Mucosa of rectum (tissue), 2 donors: ENCODE results near the gene CNTRL.

Experiments
- H3K27ac ChIP-seq, 2 donors: one replicate each; pipeline ENCODE4 v1.7.0; 2013; ENCODE audit warnings: inconsistent platforms in 2 of 2, low read depth in 2 of 2, low read length in 2 of 2
- H3K27me3 ChIP-seq, 2 donors: one replicate each; pipeline ENCODE4 v1.7.0; 2013; ENCODE audit warnings: low read length in 2 of 2; ENCODE audit not compliant: control insufficient read depth in 2 of 2, insufficient read depth in 2 of 2
- H3K36me3 ChIP-seq, 2 donors: one replicate each; pipeline ENCODE4 v1.7.0; 2013; ENCODE audit warnings: low read length in 2 of 2; ENCODE audit not compliant: control insufficient read depth in 2 of 2, insufficient read depth in 2 of 2
- H3K4me1 ChIP-seq, 2 donors: one replicate each; pipeline ENCODE4 v1.7.0; 2013; ENCODE audit warnings: low read length in 2 of 2, mild to moderate bottlenecking in 1 of 2; ENCODE audit not compliant: control insufficient read depth in 2 of 2, insufficient read depth in 2 of 2
- H3K4me3 ChIP-seq, 2 donors: one replicate each; pipeline ENCODE4 v1.7.0; 2013; ENCODE audit warnings: low read length in 2 of 2
- H3K9ac ChIP-seq, 2 donors: one replicate each; pipeline ENCODE4 v1.7.0; 2013; ENCODE audit warnings: low read length in 2 of 2, low read depth in 1 of 2, mild to moderate bottlenecking in 1 of 2
- H3K9me3 ChIP-seq, 2 donors: one replicate each; pipeline ENCODE4 v1.7.0; 2013; ENCODE audit warnings: low read length in 2 of 2; ENCODE audit not compliant: control insufficient read depth in 2 of 2
- donor health status: healthy.
- donor health status: Normal muscosa, but diverticular disease.

The CNTRL gene

DNA sequence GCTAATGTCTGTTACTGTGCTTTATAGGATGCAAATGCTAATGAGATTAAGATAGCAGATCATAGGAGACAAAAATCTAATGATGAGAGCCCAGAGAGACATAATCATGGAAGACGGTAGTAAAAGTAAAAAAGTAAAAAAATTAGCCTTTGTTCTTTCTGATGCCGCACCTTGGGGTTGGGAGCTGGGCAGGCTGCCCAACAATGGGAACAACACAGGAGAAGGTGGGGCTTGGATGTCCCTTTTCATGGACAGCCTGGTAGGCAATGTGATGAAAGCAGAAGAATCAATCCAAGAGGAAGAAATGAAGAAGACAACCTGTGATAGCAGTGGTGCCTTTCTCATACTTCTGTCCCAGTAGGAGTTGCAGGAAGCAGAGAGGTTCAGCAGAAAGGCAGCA lies 69.7 kb downstream of the CNTRL start:
- no peaks in the 10 kb centered on the region for H3K27me3 ChIP-seq
- no peak overlapping the region for H3K4me3 ChIP-seq
- no peak overlapping the region for H3K9ac ChIP-seq
- H3K4me1 ChIP-seq: no peaks in the 10 kb centered on the region
- peaks cover 43 to 72% of the 10 kb centered on the region in 2 donors for H3K36me3 ChIP-seq
- no peaks in the 10 kb centered on the region for H3K9me3 ChIP-seq
- no peak overlapping the region for H3K27ac ChIP-seq

DNA sequence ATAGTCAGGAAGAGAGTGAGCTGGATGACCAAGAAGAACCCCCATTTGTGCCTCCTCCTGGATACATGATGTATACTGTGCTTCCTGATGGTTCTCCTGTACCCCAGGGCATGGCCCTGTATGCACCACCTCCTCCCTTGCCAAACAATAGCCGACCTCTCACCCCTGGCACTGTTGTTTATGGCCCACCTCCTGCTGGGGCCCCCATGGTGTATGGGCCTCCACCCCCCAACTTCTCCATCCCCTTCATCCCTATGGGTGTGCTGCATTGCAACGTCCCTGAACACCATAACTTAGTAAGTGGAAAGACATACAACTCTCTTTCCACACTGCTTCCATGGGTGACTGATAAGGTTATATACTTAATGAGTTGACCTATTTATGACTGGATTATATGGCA lies 75.4 kb downstream of the CNTRL start:
- no peaks in the 10 kb centered on the region for H3K9me3 ChIP-seq
- no peaks in the 10 kb centered on the region for H3K27me3 ChIP-seq
- H3K36me3 ChIP-seq: peaks cover 31 to 47% of the 10 kb centered on the region in 2 donors
- no peak overlapping the region for H3K9ac ChIP-seq
- H3K27ac ChIP-seq: no peak overlapping the region
- H3K4me3 ChIP-seq: no peak overlapping the region
- no peaks in the 10 kb centered on the region for H3K4me1 ChIP-seq

DNA sequence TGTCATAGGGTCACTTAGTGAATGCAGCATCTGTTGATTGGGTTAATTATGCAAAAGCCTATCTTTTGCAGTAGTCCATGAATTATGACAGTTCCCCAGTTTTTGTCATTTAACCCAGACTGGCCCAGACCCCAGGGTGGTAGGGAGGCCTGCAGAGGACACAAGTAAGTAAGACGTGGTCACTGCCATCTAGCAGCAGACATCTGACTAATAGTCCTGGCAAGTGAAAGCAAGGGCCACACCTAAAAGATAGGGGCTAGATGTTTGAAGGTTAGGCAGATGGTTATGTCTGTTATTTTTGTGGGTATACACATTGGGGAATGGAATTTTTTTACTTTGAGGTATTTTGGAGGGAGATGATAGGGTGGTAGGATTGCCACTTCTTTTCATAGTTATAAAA lies 78.9 kb downstream of the CNTRL start:
- H3K27ac ChIP-seq: no peak overlapping the region
- peaks cover 29 to 39% of the 10 kb centered on the region in 2 donors for H3K36me3 ChIP-seq
- no peaks in the 10 kb centered on the region for H3K27me3 ChIP-seq
- H3K4me3 ChIP-seq: no peak overlapping the region
- no peaks in the 10 kb centered on the region for H3K4me1 ChIP-seq
- no peak overlapping the region for H3K9ac ChIP-seq
- H3K9me3 ChIP-seq: no peaks in the 10 kb centered on the region

DNA sequence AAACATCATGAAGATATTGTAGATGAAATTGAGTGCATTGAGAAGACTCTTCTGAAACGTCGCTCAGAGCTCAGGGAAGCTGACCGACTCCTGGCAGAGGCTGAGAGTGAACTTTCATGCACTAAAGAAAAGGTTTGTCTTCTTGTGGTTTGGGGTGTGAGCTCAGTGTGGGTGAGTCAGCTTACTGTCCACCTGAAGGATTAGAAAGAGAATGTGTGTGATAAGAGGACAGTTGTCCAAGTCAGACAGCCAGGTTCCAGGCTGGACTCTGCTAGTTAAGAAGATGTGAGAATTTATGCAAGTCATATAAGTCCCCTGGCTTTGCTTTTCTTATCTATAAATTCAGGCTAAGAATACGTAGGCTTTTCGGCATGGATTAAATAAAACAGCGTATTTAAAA lies 80.0 kb downstream of the CNTRL start:
- Histone ChIP-seq H3K9me3 (no peaks in the 10 kb centered on the region), H3K27me3 (no peaks in the 10 kb centered on the region), H3K9ac (no peak overlapping the region), H3K4me3 (no peak overlapping the region), H3K4me1 (no peaks in the 10 kb centered on the region), H3K36me3 (peaks cover 30 to 39% of the 10 kb centered on the region in 2 donors), H3K27ac (no peak overlapping the region)

DNA sequence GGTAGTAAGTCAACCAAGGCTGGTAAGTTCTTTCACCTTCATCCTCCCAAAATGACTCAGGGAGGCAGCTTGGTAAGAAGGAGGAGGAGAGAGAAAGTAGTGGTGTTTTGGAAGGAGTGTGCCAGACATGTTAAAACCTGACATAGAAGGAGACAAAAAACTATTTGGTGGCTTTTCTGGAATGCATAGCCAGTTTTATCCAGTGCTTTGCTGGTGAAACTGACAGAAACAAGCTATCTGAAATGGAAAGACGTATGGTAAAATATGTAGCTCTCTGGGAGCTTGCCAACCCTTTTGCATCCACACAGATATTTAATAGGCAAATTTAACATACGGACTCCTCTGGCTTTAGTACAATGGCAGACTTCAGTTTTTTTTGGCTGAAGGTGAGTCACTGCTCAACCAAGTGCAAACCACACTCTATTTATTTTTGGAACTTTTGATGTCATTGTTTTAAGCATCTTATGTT lies 81.5 kb downstream of the CNTRL start:
- Histone ChIP-seq H3K27ac (no peak overlapping the region), H3K36me3 (peaks cover 25 to 39% of the 10 kb centered on the region in 2 donors), H3K9me3 (no peaks in the 10 kb centered on the region), H3K4me1 (no peaks in the 10 kb centered on the region), H3K9ac (no peak overlapping the region), H3K27me3 (no peaks in the 10 kb centered on the region), H3K4me3 (no peak overlapping the region)

DNA sequence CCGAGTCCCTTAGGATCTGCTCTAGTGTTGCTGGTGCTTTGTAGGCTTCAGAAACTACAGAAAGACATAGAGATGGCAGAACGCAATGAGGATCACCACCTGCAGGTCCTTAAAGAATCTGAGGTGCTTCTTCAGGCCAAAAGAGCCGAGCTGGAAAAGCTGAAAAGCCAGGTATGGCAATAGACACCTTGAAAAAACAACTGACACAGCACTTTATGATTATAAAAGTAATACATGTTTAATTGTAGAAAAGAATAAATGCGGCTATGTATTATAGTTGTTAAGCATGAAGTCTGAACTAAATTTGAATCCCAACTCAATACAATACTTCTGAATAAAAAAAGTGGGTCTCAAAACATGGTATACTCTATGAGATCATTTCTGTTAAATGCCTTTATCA lies 83.2 kb downstream of the CNTRL start:
- Histone ChIP-seq H3K4me3 (no peak overlapping the region), H3K36me3 (peaks cover 24 to 44% of the 10 kb centered on the region in 2 donors), H3K27ac (no peak overlapping the region), H3K4me1 (no peaks in the 10 kb centered on the region), H3K9me3 (no peaks in the 10 kb centered on the region), H3K9ac (no peak overlapping the region), H3K27me3 (no peaks in the 10 kb centered on the region)

DNA sequence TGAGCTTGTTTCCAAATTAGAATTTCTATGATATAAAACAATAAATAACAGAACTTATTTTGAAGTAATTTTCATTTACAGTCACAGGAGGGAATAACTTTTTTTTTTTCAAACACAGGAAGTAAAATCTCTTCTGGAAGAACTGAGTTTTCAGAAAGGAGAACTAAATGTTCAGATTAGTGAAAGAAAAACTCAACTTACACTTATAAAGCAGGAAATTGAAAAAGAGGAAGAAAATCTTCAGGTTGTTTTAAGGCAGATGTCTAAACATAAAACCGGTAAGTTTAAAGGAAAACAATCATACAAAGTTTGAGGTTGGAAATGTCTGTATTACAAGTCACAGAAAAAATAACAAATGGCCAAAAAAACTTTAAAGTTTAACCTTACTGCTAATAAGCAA lies 85.3 kb downstream of the CNTRL start:
- Histone ChIP-seq H3K4me3 (no peak overlapping the region), H3K27ac (no peak overlapping the region), H3K9me3 (no peaks in the 10 kb centered on the region), H3K4me1 (no peaks in the 10 kb centered on the region), H3K9ac (no peak overlapping the region), H3K27me3 (no peaks in the 10 kb centered on the region), H3K36me3 (peaks cover 24 to 43% of the 10 kb centered on the region in 2 donors)

DNA sequence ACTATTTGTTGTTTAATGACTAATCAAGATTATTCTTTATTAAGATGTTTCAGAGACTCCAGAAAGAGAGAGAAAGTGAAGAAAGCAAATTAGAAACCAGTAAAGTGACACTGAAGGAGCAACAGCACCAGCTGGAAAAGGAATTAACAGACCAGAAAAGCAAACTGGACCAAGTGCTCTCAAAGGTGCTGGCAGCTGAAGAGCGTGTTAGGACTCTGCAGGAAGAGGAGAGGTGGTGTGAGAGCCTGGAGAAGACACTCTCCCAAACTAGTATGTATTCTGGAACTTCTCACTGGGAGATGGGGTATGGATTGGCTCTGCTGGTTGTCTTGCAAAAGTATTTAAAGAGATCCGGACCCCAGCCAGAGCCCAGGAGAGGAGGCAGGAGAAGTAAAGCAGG lies 93.3 kb downstream of the CNTRL start:
- H3K36me3 ChIP-seq: peaks cover 29 to 54% of the 10 kb centered on the region in 2 donors
- H3K27ac ChIP-seq: no peak overlapping the region
- H3K9ac ChIP-seq: no peak overlapping the region
- no peaks in the 10 kb centered on the region for H3K9me3 ChIP-seq
- H3K4me3 ChIP-seq: no peak overlapping the region
- no peaks in the 10 kb centered on the region for H3K27me3 ChIP-seq
- H3K4me1 ChIP-seq: no peaks in the 10 kb centered on the region

DNA sequence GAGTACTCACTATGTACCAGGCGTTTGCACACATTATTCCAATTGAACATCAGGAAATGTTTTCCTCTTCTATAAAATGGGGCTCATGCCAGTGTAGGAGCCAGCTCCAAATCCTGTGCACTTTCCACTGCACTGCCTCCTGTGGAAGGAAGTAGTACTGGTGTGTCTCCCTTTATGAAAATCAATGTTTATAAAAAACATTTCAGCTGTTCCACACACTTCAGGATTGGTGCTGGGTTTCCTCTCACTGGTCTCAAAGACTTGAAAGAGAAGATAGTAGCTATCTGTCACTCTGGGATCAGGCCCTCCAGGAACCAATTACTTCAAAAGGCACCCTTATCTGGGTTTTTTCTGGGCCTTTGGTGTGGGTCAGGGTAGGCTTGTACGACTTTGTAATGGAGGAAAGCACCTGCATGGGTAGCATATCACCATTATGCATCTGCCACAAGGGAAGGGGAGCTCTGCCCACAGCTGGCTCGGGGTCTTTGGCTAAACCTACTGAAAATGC lies 94.4 kb downstream of the CNTRL start:
- no peaks in the 10 kb centered on the region for H3K9me3 ChIP-seq
- H3K9ac ChIP-seq: no peak overlapping the region
- H3K4me3 ChIP-seq: no peak overlapping the region
- H3K27ac ChIP-seq: no peak overlapping the region
- H3K4me1 ChIP-seq: no peaks in the 10 kb centered on the region
- H3K27me3 ChIP-seq: no peaks in the 10 kb centered on the region
- H3K36me3 ChIP-seq: peaks cover 37 to 61% of the 10 kb centered on the region in 2 donors

DNA sequence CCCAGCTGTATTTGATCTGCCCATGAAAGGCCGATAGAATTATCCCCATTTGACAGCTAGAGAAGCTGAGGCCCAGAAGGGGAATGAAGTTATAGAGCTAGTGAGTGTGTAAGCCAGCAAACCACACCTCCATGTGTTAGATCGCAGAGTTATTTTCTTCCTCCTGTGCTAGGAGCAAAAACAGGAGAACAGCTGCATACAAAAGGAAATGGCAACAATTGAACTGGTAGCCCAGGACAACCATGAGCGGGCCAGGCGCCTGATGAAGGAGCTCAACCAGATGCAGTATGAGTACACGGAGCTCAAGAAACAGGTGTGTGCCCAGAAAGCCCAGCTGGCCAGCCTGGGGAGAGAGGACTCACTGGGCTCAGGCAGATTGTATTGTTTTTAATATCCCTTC lies 96.5 kb downstream of the CNTRL start:
- H3K9me3 ChIP-seq: no peaks in the 10 kb centered on the region
- H3K4me1 ChIP-seq: no peaks in the 10 kb centered on the region
- no peak overlapping the region for H3K9ac ChIP-seq
- H3K27me3 ChIP-seq: no peaks in the 10 kb centered on the region
- H3K4me3 ChIP-seq: no peak overlapping the region
- peaks cover 39 to 66% of the 10 kb centered on the region in 2 donors for H3K36me3 ChIP-seq
- H3K27ac ChIP-seq: no peak overlapping the region
